Measurements from ENCODE around the gene MYO9A.
A peak's percentile ranks its signal among the peaks of the same experiment; 100 is the strongest.

The MYO9A gene

DNA sequence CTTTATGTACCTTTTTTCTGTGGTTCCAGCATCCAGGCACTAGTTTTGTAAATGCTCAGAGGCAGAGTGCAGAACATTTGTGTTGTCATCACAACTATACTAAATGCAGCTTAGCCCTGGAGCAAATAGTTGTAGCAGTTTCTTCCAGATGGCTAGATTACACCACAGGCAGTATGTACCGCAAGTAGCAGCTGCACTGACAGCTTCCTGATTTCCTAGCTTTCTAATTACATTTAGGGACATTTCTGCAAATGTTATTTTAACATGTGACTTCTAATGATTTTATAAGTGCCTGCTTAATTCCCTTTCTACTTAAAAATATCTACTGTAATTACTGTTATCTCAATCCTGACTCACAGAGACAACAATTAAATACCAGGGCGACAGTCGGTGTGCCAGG lies 201.1 kb downstream of the MYO9A start:
- no peak for TF ChIP-seq ZBTB11 (tag by site-specific recombination; conservative IDR thresholded peaks at IDR 0.05; ENCODE audit: low read depth)
- no peak for TF ChIP-seq ZNF558 (tag by site-specific recombination; IDR thresholded peaks at IDR 0.05)
- peak; percentile 51 for TF ChIP-seq OSR2 (tag by site-specific recombination; IDR thresholded peaks at IDR 0.05)
- TF ChIP-seq SALL2 (tag by site-specific recombination; IDR thresholded peaks at IDR 0.05; ENCODE audit: borderline replicate concordance) = no peak
- no peak for TF ChIP-seq ZNF155 (tag by site-specific recombination; IDR thresholded peaks at IDR 0.05)
- no peak for TF ChIP-seq ZNF670 (tag by site-specific recombination; IDR thresholded peaks at IDR 0.05; ENCODE audit: low read depth)
- TF ChIP-seq ZNF302 (tag by site-specific recombination; IDR thresholded peaks at IDR 0.05; ENCODE audit: low read depth) = no peak
- peak; percentile 72 for TF ChIP-seq PRDM6 (tag by site-specific recombination; IDR thresholded peaks at IDR 0.05)
- no peak for TF ChIP-seq ZBTB20 (tag by site-specific recombination; IDR thresholded peaks at IDR 0.05)
- TF ChIP-seq ZNF548 (tag by site-specific recombination; IDR thresholded peaks at IDR 0.05) = no peak
- H3K9me3 ChIP-seq (ENCODE audit: control insufficient read depth, insufficient read depth, low read depth, low read length) = no peaks in the 10 kb centered on the region; the same call in 1 of the 2 replicates
- H3K4me1 ChIP-seq (ENCODE audit: control insufficient read depth, insufficient read depth, low read length) = no peaks in the 10 kb centered on the region
- H3K36me3 ChIP-seq (ENCODE audit: control insufficient read depth in 2 of 2, insufficient read depth in 1 of 2, low read length in 2 of 2) = no peaks in the 10 kb centered on the region; a peak in 2 of 3 replicates
- no peak overlapping the region for H3K27ac ChIP-seq (ENCODE audit: extremely low read depth, low read depth, low read length)
- H3K4me3 ChIP-seq (ENCODE audit: low read depth, low read length) = no peak overlapping the region
- CTCF ChIA-PET = interaction anchor here (0.7 kb wide), 1 partner anchor 1070 kb away, joined by 3 read pairs; no protein-coding TSS in a partner anchor
- POLR2A ChIA-PET = no interaction called here

- Histone ChIP-seq H3K27ac (ENCODE audit: extremely low read depth, low read depth, low read length) (no peak overlapping the region), H3K4me3 (ENCODE audit: low read depth, low read length) (no peak overlapping the region), H3K36me3 (ENCODE audit: control insufficient read depth in 2 of 2, insufficient read depth in 1 of 2, low read length in 2 of 2) (no peaks in the 10 kb centered on the region; a peak in 2 of 3 replicates), H3K4me1 (ENCODE audit: control insufficient read depth, insufficient read depth, low read length) (no peaks in the 10 kb centered on the region), H3K9me3 (ENCODE audit: control insufficient read depth, insufficient read depth, low read depth, low read length) (no peaks in the 10 kb centered on the region; the same call in 1 of the 2 replicates)
- ChIA-PET POLR2A (interaction anchor here (0.8 kb wide), 1 partner anchor 224 kb away, joined by 3 read pairs; no protein-coding TSS in a partner anchor), CTCF (no interaction called here)
- TF ChIP-seq KLF10 (tag by site-specific recombination; IDR thresholded peaks at IDR 0.05) (no peak), MZF1 (tag by site-specific recombination; IDR thresholded peaks at IDR 0.05; ENCODE audit: borderline replicate concordance) (no peak), ZNF555 (tag by site-specific recombination; conservative IDR thresholded peaks at IDR 0.05) (no peak), ZNF658 (tag by site-specific recombination; IDR thresholded peaks at IDR 0.05) (no peak), ZNF621 (tag by site-specific recombination; IDR thresholded peaks at IDR 0.05) (no peak), ZBTB1 (tag by site-specific recombination; IDR thresholded peaks at IDR 0.05) (no peak), ZSCAN30 (tag by site-specific recombination; IDR thresholded peaks at IDR 0.05) (no peak), ZNF510 (tag by site-specific recombination; IDR thresholded peaks at IDR 0.05; ENCODE audit: insufficient replicate concordance) (no peak), ZNF169 (tag by site-specific recombination; IDR thresholded peaks at IDR 0.05) (no peak), ZFP41 (tag by site-specific recombination; IDR thresholded peaks at IDR 0.05; ENCODE audit: borderline replicate concordance) (no peak), ZNF274 (IDR thresholded peaks at IDR 0.05; ENCODE audit: low read length) (no peak), ZNF274 (tag by site-specific recombination; IDR thresholded peaks at IDR 0.05; ENCODE audit: borderline replicate concordance) (no peak), PRDM6 (tag by site-specific recombination; IDR thresholded peaks at IDR 0.05) (no peak)
- TF ChIP-seq, protein P1, sequence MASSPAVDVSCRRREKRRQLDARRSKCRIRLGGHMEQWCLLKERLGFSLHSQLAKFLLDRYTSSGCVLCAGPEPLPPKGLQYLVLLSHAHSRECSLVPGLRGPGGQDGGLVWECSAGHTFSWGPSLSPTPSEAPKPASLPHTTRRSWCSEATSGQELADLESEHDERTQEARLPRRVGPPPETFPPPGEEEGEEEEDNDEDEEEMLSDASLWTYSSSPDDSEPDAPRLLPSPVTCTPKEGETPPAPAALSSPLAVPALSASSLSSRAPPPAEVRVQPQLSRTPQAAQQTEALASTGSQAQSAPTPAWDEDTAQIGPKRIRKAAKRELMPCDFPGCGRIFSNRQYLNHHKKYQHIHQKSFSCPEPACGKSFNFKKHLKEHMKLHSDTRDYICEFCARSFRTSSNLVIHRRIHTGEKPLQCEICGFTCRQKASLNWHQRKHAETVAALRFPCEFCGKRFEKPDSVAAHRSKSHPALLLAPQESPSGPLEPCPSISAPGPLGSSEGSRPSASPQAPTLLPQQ (tag by site-specific recombination; IDR thresholded peaks at IDR 0.05) = no peak
These were observed 203.9 kb downstream of the MYO9A start for GRCh38 chr15:71914092-71914491.
